Rectal smooth muscle tissue (tissue), 1 donor: ENCODE data around the gene BTBD17.

Experiments used
- H3K27ac ChIP-seq: one replicate; pipeline ENCODE4 v1.7.0; 2013; ENCODE audit warnings: low read depth, low read length, inconsistent platforms
- H3K27me3 ChIP-seq: one replicate; pipeline ENCODE4 v1.7.0; 2013; ENCODE audit warnings: low read length; ENCODE audit not compliant: control insufficient read depth, insufficient read depth
- H3K36me3 ChIP-seq: one replicate; pipeline ENCODE4 v1.7.0; 2013; ENCODE audit warnings: low read length; ENCODE audit not compliant: control insufficient read depth, insufficient read depth
- H3K4me1 ChIP-seq: one replicate; pipeline ENCODE4 v1.7.0; 2013; ENCODE audit warnings: low read length; ENCODE audit not compliant: control insufficient read depth, insufficient read depth
- H3K4me3 ChIP-seq: one replicate; pipeline ENCODE4 v1.7.0; 2013; ENCODE audit warnings: low read length
- H3K9ac ChIP-seq: one replicate; pipeline ENCODE4 v1.7.0; 2013; ENCODE audit warnings: low read length

The BTBD17 gene

GRCh38 chr17:74362810-74363498, 1.3 kb upstream of the BTBD17 start:
- Histone ChIP-seq H3K4me3 (no peak overlapping the region), H3K36me3 (no peaks in the 10 kb centered on the region), H3K27ac (no peak overlapping the region), H3K9ac (no peak overlapping the region), H3K27me3 (peaks cover 26% of the 10 kb centered on the region), H3K4me1 (no peaks in the 10 kb centered on the region)

- Histone ChIP-seq H3K27me3 (peaks cover 34% of the 10 kb centered on the region), H3K36me3 (no peaks in the 10 kb centered on the region), H3K27ac (no peak overlapping the region), H3K9ac (no peak overlapping the region), H3K4me3 (no peak overlapping the region), H3K4me1 (no peaks in the 10 kb centered on the region)
Measured at GRCh38 chr17:74362069-74362405, 369 bp upstream of the BTBD17 start.

GRCh38 chr17:74360899-74361229, 804 bp downstream of the BTBD17 start:
- Histone ChIP-seq H3K9ac (no peak overlapping the region), H3K4me3 (no peak overlapping the region), H3K27me3 (peaks cover 45% of the 10 kb centered on the region), H3K4me1 (no peaks in the 10 kb centered on the region), H3K27ac (no peak overlapping the region), H3K36me3 (no peaks in the 10 kb centered on the region)

- Histone ChIP-seq H3K4me3 (no peak overlapping the region), H3K27me3 (peaks cover 47% of the 10 kb centered on the region), H3K4me1 (no peaks in the 10 kb centered on the region), H3K9ac (no peak overlapping the region), H3K36me3 (no peaks in the 10 kb centered on the region), H3K27ac (no peak overlapping the region)
Measured at GRCh38 chr17:74359916-74360315, 1.8 kb downstream of the BTBD17 start.

GRCh38 chr17:74358697-74359096, 3.0 kb downstream of the BTBD17 start:
- Histone ChIP-seq H3K4me1 (no peaks in the 10 kb centered on the region), H3K9ac (no peak overlapping the region), H3K27me3 (peaks cover 54% of the 10 kb centered on the region), H3K36me3 (no peaks in the 10 kb centered on the region), H3K27ac (no peak overlapping the region), H3K4me3 (no peak overlapping the region)

GRCh38 chr17:74357466-74357809, 4.2 kb downstream of the BTBD17 start:
- Histone ChIP-seq H3K27ac (no peak overlapping the region), H3K4me1 (no peaks in the 10 kb centered on the region), H3K9ac (no peak overlapping the region), H3K27me3 (peaks cover 62% of the 10 kb centered on the region), H3K36me3 (no peaks in the 10 kb centered on the region), H3K4me3 (no peak overlapping the region)

- Histone ChIP-seq H3K4me1 (no peaks in the 10 kb centered on the region), H3K27ac (no peak overlapping the region), H3K9ac (no peak overlapping the region), H3K4me3 (peak overlapping the region; percentile 32), H3K36me3 (no peaks in the 10 kb centered on the region), H3K27me3 (peaks cover 61% of the 10 kb centered on the region)
Measured at GRCh38 chr17:74356646-74357465, 4.8 kb downstream of the BTBD17 start.

- Histone ChIP-seq H3K4me3 (no peak overlapping the region), H3K9ac (no peak overlapping the region), H3K36me3 (no peaks in the 10 kb centered on the region), H3K4me1 (no peaks in the 10 kb centered on the region), H3K27ac (no peak overlapping the region), H3K27me3 (peaks cover 50% of the 10 kb centered on the region)
Measured at GRCh38 chr17:74355065-74355464, 6.6 kb downstream of the BTBD17 start.

GRCh38 chr17:74354561-74354960, 7.1 kb downstream of the BTBD17 start:
- no peaks in the 10 kb centered on the region for H3K4me1 ChIP-seq
- H3K27me3 ChIP-seq: peaks cover 50% of the 10 kb centered on the region
- no peak overlapping the region for H3K27ac ChIP-seq
- no peak overlapping the region for H3K4me3 ChIP-seq
- H3K9ac ChIP-seq: no peak overlapping the region
- H3K36me3 ChIP-seq: no peaks in the 10 kb centered on the region

GRCh38 chr17:74354123-74354522, 7.5 kb downstream of the BTBD17 start:
- no peak overlapping the region for H3K27ac ChIP-seq
- H3K36me3 ChIP-seq: no peaks in the 10 kb centered on the region
- peaks cover 50% of the 10 kb centered on the region for H3K27me3 ChIP-seq
- H3K4me1 ChIP-seq: no peaks in the 10 kb centered on the region
- H3K4me3 ChIP-seq: no peak overlapping the region
- no peak overlapping the region for H3K9ac ChIP-seq

GRCh38 chr17:74353446-74354060, 8.1 kb downstream of the BTBD17 start:
- Histone ChIP-seq H3K36me3 (no peaks in the 10 kb centered on the region), H3K27ac (no peak overlapping the region), H3K27me3 (peaks cover 45% of the 10 kb centered on the region), H3K9ac (no peak overlapping the region), H3K4me3 (no peak overlapping the region), H3K4me1 (no peaks in the 10 kb centered on the region)

- peaks cover 30% of the 10 kb centered on the region for H3K27me3 ChIP-seq
- H3K27ac ChIP-seq: no peak overlapping the region
- no peak overlapping the region for H3K4me3 ChIP-seq
- H3K36me3 ChIP-seq: no peaks in the 10 kb centered on the region
- no peak overlapping the region for H3K9ac ChIP-seq
- no peaks in the 10 kb centered on the region for H3K4me1 ChIP-seq
Measured at GRCh38 chr17:74351552-74352210, 10.0 kb downstream of the BTBD17 start.
